GM12873 (cell line): ENCODE data around the gene CELF3.

Experiments
- CTCF ChIP-seq: IDR thresholded peaks from 2 replicates; pipeline ENCODE4 v1.5.1; 2012; ENCODE audit warnings: low read depth, mild to moderate bottlenecking, moderate library complexity, low read length, control low read depth; ENCODE audit not compliant: insufficient read depth; ENCODE audit errors: missing control alignments

CELF3 gene

GRCh38 chr1:151705753-151706463 lies 10.7 kb downstream of the CELF3 start:
- TF ChIP-seq CTCF = no peak

- no peak for TF ChIP-seq CTCF
Observed at GRCh38 chr1:151705146-151705545, 11.5 kb downstream of the CELF3 start.

- no peak for TF ChIP-seq CTCF
Observed at GRCh38 chr1:151704246-151704645, 12.4 kb downstream of the CELF3 start.

- no peak for TF ChIP-seq CTCF
Observed at GRCh38 chr1:151703813-151704212, 12.8 kb downstream of the CELF3 start.

GRCh38 chr1:151702936-151703335 lies 13.7 kb downstream of the CELF3 start:
- TF ChIP-seq CTCF = no peak

GRCh38 chr1:151701515-151701914 lies 15.1 kb downstream of the CELF3 start:
- no peak for TF ChIP-seq CTCF

- TF ChIP-seq CTCF = peak; percentile 65
Observed at GRCh38 chr1:151693057-151693651, 23.4 kb downstream of the CELF3 start.
